UCSD-AML1 (cell line): ENCODE measurements around the gene STPG2.
"Not testable (repeated sequence)": the region's sequence is repeated elsewhere in the genome, so short reads cannot be mapped to it uniquely, and the experiment has no call there.

ENCODE experiments used
- DNase-seq: peaks from one replicate; lab custom pipeline; 2025; ENCODE audit not compliant: unreplicated experiment; lab: John Stamatoyannopoulos, UW

Gene STPG2

DNA sequence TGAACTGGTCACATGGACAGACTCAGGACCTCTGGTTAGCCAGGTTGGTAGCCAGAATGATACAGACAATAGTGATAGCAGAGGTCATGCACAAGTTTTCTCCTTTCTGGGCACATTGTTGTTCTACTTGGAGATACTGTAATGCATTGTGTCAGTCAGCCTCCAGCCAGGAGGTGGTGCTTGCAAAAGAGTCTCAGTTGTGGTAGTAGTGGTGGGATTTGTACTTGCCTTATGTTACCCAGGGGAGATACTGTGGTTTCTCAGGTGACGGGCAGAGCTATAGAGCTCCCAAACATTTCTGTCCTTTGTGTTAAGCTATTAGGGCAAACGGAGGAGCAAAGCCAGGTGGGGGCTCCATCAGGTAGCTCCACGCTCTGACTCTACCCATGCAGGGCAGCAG is 190.5 kb downstream of the STPG2 start:
- DNase-seq, result no peak

- no peak for DNase-seq
Observed at GRCh38 chr4:97950836-97951235, 192.4 kb downstream of the STPG2 start.

DNA sequence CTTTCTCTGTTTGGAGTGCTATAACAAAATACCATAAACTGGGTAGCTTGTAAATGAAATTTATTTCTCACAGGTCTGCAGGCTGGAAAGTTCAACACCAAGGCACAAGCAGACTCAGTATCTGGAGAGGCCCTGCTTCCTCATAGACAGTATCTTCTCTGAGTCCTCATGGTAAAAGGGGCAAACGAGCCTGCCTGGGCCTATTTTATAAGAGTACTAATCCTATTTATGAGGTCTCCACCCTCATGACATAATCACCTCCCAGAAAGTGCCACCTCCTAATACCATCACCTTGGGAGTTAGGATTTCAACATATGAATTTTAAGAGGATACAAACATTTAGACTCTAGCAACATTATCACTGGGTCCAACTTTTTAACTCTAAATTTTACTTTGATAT is 200.3 kb downstream of the STPG2 start:
- DNase-seq, result no peak

GRCh38 chr4:97942137-97942536 is 201.1 kb downstream of the STPG2 start:
- no peak for DNase-seq

DNA sequence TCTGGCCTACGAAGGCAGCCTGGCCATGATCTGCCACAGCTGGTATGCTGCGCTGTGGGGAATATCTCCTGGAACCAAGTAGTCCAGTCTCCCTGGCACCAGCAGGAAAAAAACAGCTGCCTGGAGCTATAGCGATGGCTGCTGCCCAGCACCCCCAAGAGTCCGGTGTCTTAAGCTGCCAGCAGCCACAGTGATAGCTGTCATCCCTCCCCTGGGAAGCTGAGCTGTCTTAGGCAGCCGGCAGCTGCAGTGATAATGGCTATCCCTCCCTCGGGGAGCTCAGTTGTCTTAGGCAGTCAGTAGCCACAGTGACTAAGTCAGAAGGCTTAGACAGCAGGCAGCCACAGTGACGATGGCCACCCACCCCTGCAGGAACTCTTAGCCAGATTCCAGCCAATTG is 205.1 kb downstream of the STPG2 start:
- no peak for DNase-seq

DNA sequence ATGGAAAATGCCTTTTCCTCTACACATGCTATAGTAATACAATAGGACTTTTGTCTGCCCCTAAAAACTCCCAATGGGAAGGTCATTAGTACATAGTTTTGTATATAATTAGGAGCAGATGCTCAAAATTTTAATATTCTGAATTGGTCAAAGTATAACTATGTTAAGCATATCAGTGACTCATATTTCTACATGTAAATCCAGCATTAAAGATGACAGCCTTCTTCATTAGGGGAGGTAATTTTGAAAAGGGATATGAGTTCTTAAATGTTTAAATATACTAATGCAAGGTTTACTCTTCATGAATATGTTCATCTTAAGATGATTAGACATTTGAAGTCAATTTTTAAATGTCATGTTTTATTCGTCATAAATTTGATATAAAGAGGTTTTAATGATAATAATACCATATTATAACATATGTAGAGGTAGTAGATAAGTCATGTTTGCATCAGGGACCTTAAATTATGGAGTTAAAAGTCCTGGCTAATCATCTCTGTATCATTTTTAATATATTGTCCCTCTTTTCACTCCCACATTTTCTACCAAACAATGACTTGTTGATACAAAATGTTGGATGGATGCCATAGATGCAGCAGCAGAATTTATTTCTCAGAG is 218.8 kb downstream of the STPG2 start:
- no peak for DNase-seq

GRCh38 chr4:97923096-97923495 is 220.2 kb downstream of the STPG2 start:
- no peak for DNase-seq

DNA sequence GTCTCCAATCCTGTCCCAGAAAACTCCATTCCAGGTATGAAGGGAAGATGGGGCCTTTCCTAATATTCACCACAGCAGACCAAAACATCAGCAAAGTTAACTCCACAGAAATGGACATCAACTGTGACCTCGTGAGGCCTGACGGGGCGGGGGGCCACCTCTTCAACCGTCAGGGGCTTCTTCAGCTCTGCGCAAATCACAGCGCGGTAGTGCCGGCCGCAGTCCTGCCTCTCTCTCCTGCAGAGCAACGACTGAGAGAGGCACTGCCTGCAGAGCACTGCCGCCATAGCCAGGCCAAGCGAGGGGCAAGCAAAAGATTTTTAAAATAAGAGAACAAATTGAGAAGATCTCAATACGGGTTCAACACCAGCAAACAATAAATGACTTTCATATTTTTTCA is 226.2 kb downstream of the STPG2 start:
- peak; percentile 1 for DNase-seq

DNA sequence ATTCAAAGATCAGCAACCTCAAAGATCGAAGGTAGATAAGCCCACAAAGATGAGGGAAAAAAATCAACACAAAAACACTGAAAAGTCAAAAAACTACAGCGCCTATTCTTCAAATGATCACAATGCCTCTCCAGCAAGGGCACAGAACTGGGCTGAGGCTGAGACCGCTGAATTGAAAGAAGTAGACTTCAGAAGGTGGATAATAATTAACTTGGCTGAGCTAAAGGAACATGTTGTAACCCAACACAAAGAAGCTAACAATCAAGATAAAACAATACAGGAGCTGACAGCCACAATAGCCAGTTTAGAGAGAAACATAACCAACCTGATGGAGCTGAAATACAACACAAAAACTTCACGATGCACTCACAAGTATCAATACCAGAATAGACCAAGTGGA is 231.1 kb downstream of the STPG2 start:
- no peak for DNase-seq

DNA sequence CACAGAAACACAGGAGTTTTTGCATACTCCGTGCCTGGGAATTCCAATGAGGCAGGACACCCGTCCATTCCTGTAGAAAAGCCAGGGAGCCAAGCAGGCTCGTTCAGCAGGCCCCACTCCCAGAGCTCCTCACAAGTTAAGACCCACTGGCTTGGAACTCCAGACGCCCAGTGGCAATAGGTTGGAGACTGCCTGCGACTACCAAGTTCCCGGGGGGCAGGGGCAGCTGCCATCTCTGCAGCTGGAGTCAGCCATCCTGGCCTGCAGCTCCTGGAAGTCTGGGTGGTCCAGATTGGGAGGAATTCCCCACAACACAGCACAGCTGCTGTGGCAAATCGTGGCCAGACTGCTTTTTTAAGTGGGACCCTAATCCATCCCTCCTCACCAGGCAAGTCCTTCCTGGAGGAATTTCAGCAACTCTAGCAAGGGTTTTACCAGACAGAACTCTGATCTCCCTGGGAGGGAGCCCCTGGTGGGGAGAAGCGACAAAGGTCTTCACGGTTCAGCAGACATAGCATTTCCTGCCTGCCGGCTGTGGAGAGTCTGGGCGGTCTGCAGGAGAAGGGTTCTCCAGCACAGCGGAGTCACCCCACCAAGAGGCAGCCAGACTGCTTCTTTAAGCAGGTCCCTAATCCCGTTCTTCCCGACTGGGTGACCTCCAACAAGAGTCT is 231.9 kb downstream of the STPG2 start:
- DNase-seq, result no peak

GRCh38 chr4:97910005-97910404 is 233.3 kb downstream of the STPG2 start:
- no peak for DNase-seq

DNA sequence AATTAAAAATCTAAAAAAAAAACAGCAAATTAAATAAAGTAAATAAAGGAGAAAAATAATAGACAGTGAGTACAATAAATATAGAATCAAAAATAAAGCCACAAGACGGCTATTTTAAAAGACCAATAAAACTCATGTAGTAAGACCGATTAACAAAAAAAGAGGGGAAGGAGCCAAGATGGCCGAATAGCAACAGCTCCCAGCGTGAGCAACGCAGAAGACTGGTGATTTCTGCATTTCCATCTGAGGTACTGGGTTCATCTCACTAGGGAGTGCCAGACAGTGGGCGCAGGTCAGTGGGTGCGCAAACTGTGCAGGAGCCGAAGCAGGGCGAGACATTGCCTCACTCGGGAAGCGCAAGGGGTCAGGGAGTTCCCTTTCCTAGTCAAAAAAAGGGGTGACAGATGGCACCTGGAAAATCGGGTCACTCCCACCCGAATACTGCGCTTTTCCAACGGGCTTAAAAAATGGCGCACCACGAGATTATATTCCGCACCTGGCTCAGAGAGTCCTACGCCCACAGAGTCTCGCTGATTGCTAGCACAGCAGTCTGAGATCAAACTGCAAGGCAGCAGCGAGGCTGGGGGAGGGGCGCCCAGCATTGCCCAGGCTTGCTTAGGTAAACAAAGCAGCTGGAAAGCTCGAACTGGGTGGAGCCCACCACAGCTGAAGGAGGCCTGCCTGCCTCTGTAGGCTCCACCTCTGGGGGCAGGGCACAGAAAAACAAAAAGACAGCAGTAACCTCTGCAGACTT is 239.7 kb downstream of the STPG2 start:
- DNase-seq, result not testable (repeated sequence)

DNA sequence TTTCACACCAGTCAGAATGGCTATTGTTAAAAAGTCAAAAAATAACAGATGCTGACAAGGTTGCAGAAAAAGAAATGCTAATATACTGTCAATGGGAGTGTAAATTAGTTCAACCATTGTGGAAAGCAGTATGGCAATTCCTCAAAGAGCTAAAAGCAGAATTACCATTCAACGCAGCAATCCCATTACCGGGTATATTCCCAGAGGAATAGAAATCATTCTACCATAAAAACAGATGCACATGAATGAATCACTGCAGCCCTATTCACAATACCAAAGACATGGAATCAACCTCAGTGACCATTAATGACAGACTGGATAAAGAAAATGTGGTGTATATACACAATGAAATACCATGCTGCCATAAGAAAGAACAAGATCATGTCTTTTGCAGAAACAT is 243.0 kb downstream of the STPG2 start:
- no peak for DNase-seq

DNA sequence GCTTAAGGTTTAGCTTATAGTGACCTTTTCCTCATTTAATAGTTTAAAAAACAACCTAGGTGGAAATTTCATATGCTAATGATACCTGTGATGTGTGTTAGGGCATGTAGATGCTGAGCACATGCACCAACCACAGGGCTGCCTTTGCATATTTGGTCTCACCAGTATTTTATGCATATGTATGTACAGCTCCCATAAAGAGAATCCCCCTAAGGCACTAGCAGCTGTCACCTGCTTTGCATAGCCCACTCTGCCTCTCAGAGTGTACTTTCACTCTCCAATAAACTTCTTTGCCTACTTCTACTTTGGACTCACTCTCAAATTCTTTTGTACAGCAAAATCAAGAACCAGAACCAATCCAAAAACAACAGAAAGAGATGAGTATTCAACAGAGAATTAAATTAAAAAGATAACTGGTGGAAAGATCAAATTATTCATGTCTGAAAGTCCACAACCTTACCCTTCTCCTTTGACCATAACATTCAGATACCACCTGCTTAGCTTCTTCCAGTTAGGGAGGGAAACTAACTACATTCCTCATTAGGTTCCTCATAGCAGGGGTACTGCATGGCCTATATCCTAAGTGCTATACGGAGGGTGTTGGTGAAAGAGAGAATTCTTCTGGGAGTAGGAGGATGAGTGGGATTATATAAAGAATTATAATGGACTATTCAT is 250.5 kb downstream of the STPG2 start:
- no peak for DNase-seq

GRCh38 chr4:97879942-97880341 is 263.3 kb downstream of the STPG2 start:
- no peak for DNase-seq

- no peak for DNase-seq
Observed at GRCh38 chr4:97868097-97868496, 275.2 kb downstream of the STPG2 start.

GRCh38 chr4:97867557-97868091 is 275.7 kb downstream of the STPG2 start:
- DNase-seq, result no peak

- DNase-seq, result no peak
Observed at GRCh38 chr4:97866821-97867556, 276.3 kb downstream of the STPG2 start.

- DNase-seq, result no peak
Observed at GRCh38 chr4:97851115-97851514, 292.2 kb downstream of the STPG2 start.

- DNase-seq, result no peak
Observed at GRCh38 chr4:97845758-97846157, 297.5 kb downstream of the STPG2 start.

- DNase-seq, result no peak
Observed at GRCh38 chr4:97841512-97841911, 301.8 kb downstream of the STPG2 start.
